Thyroid gland (tissue), 4 donors: Measurements from ENCODE around the gene RAB3D.

Source experiments
- CTCF ChIP-seq, 6 experiments: fragments of 200-600 bp in 3 of 6; fragments of 450-650 bp in 3 of 6; sonication (generic) in 3 of 6; IDR thresholded peaks; one replicate each; pipeline ENCODE4 v1.5.1; 2016 to 2019; ENCODE audit warnings: antibody characterized with exemption in 6 of 6, mild to moderate bottlenecking in 2 of 6, inconsistent platforms in 1 of 6, moderate library complexity in 1 of 6
- POLR2A ChIP-seq, 2 donors: fragments of 450-650 bp; IDR thresholded peaks; one replicate each; pipeline ENCODE4 v1.6.1; 2017; ENCODE audit warnings: antibody characterized with exemption in 2 of 2, mild to moderate bottlenecking in 2 of 2, moderate library complexity in 1 of 2

- no peak for TF ChIP-seq CTCF (IDR thresholded peaks at IDR 0.05)
- TF ChIP-seq POLR2A (IDR thresholded peaks at IDR 0.05): no peak
These were observed 9.3 kb downstream of the RAB3D start for GRCh38 chr19:11330127-11330526.
